Measurements from ENCODE around the gene CCDC88C. TPM values are rescaled to one million over a fixed set of nuclear protein-coding genes. Genes with fewer than 3 reads are reported as not detected.

CCDC88C gene
- total RNA-seq, 1 experiment from 2014 or later, result 19.7 TPM

DNA sequence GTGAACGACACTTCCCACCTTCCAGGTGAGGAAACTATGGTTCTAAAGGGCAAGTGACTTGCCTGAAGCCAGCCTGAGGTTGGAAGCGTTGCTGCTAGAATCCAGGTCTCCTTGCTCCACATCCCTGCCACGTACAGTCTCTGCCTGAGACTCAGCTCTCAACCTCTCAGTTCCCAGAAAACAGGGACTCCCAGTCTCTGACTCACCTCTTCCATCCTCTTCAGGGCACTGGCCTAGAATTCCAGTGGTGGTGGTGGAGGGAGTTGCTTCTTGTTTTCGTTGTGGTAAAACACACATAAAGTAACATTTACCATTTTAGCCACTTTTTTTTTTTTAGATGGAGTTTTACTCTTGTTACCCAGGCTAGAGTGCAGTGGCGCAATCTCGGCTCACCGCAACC lies 180.4 kb downstream of the CCDC88C start:
- TF ChIP-seq, protein P1, sequence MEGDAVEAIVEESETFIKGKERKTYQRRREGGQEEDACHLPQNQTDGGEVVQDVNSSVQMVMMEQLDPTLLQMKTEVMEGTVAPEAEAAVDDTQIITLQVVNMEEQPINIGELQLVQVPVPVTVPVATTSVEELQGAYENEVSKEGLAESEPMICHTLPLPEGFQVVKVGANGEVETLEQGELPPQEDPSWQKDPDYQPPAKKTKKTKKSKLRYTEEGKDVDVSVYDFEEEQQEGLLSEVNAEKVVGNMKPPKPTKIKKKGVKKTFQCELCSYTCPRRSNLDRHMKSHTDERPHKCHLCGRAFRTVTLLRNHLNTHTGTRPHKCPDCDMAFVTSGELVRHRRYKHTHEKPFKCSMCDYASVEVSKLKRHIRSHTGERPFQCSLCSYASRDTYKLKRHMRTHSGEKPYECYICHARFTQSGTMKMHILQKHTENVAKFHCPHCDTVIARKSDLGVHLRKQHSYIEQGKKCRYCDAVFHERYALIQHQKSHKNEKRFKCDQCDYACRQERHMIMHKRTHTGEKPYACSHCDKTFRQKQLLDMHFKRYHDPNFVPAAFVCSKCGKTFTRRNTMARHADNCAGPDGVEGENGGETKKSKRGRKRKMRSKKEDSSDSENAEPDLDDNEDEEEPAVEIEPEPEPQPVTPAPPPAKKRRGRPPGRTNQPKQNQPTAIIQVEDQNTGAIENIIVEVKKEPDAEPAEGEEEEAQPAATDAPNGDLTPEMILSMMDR (conservative IDR thresholded peaks at IDR 0.05; ENCODE audit: low read depth, low read length), result no peak
- no peak for TF ChIP-seq EZH2 (IDR thresholded peaks at IDR 0.05; ENCODE audit: low read length, unreplicated experiment)
- no peak for DNase-seq
- Histone ChIP-seq H3K4me2 (ENCODE audit: low read length) (no peak overlapping the region), H3K4me3 (ENCODE audit: low read length) (no peak overlapping the region), H3K4me1 (ENCODE audit: insufficient read depth, low read length) (no peaks in the 10 kb centered on the region), H3K9ac (ENCODE audit: low read length) (no peak overlapping the region), H3F3A (ENCODE audit: low read length, unreplicated experiment) (no peaks in the 10 kb centered on the region), H3K79me2 (ENCODE audit: low read length) (no peaks in the 10 kb centered on the region), H4K20me1 (ENCODE audit: low read length) (no peaks in the 10 kb centered on the region), H3K36me3 (ENCODE audit: low read depth, low read length) (no peaks in the 10 kb centered on the region), H2AFZ (ENCODE audit: low read length) (no peak overlapping the region), H3K27ac (ENCODE audit: low read length) (no peak overlapping the region), H3K27me3 (ENCODE audit: low read length) (no peaks in the 10 kb centered on the region), H3K9me2 (replicated peaks; ENCODE audit: low read length) (no peaks in the 10 kb centered on the region), H3K9me3 (ENCODE audit: low read length) (no peaks in the 10 kb centered on the region)
- intact Hi-C loops (cut with micrococcal nuclease), result no loop called here
- ChIA-PET CTCF (no interaction called here), POLR2A (ENCODE audit: unreplicated experiment) (no interaction called here)
- BruUV-seq (replicated peaks), result no TSS peak
- no peak for ATAC-seq

DNA sequence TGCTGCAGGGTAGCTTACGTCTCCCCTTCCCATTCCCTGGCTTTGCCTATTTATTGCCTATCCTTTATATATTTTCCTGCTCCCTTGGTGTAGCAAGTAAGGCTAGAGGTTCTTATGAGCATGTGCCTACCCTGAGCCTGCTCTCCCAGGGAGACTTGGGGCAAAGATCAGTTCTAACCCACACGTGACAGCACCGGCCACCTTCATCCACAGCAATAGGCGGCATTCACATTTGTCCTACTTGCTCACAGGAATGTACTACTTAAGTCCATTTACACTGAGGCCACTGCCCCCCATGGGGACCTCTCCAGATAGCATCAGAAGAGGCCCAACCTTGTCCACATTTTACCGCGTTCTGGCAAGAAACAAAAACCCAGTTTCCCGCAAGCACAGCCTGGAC lies 181.8 kb downstream of the CCDC88C start:
- ATAC-seq, result no peak
- H3K9me2 ChIP-seq (replicated peaks; ENCODE audit: low read length), result no peaks in the 10 kb centered on the region
- H3K27me3 ChIP-seq (ENCODE audit: low read length), result no peaks in the 10 kb centered on the region
- H3K36me3 ChIP-seq (ENCODE audit: low read depth, low read length), result no peaks in the 10 kb centered on the region
- H3K27ac ChIP-seq (ENCODE audit: low read length), result no peak overlapping the region
- H3K4me2 ChIP-seq (ENCODE audit: low read length), result no peak overlapping the region
- intact Hi-C loops (cut with micrococcal nuclease), result no loop called here
- no peaks in the 10 kb centered on the region for H3K9me3 ChIP-seq (ENCODE audit: low read length)
- POLR2A ChIA-PET (ENCODE audit: unreplicated experiment), result no interaction called here
- no peak overlapping the region for H3K9ac ChIP-seq (ENCODE audit: low read length)
- no peaks in the 10 kb centered on the region for H3K79me2 ChIP-seq (ENCODE audit: low read length)
- H3K4me3 ChIP-seq (ENCODE audit: low read length), result no peak overlapping the region
- H4K20me1 ChIP-seq (ENCODE audit: low read length), result no peaks in the 10 kb centered on the region
- H2AFZ ChIP-seq (ENCODE audit: low read length), result no peak overlapping the region
- no TSS peak for BruUV-seq (replicated peaks)
- H3K4me1 ChIP-seq (ENCODE audit: insufficient read depth, low read length), result peaks cover 8% of the 10 kb centered on the region; the same call in 1 of the 2 replicates
- H3F3A ChIP-seq (ENCODE audit: low read length, unreplicated experiment), result no peaks in the 10 kb centered on the region
- TF ChIP-seq EZH2phosphoT487 (IDR thresholded peaks at IDR 0.05; ENCODE audit: borderline replicate concordance, low read length) (no peak), EZH2 (IDR thresholded peaks at IDR 0.05; ENCODE audit: low read length, unreplicated experiment) (no peak)
- TF ChIP-seq, protein P1 (conservative IDR thresholded peaks at IDR 0.05; ENCODE audit: low read depth, low read length), result no peak
- DNase-seq, result no peak
- CTCF ChIA-PET, result no interaction called here

DNA sequence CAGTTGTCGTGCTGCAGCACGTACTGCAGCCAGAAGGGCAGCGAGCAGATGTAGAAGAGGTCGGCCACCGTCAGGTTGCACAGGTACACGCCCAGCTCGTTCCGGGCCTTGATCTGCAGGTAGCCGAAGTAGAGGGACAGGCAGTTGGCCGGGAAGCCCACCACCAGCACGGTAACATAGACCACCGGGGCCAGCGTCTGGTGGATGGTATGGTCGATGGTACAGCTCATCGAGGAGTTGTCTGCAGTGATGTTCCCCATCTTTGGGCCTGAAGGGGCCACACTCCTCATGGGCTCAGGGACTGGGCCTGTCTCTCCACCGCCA lies 182.9 kb downstream of the CCDC88C start:
- intact Hi-C loops (cut with micrococcal nuclease), result no loop called here
- POLR2A ChIA-PET (ENCODE audit: unreplicated experiment), result no interaction called here

More for the DNA sequence above, 182.9 kb downstream of the CCDC88C start:
- no peaks in the 10 kb centered on the region for H3F3A ChIP-seq (ENCODE audit: low read length, unreplicated experiment)
- H3K4me3 ChIP-seq (ENCODE audit: low read length), result no peak overlapping the region
- H3K4me1 ChIP-seq (ENCODE audit: insufficient read depth, low read length), result peaks cover 19% of the 10 kb centered on the region
- no peaks in the 10 kb centered on the region for H3K9me3 ChIP-seq (ENCODE audit: low read length)
- H3K9me2 ChIP-seq (replicated peaks; ENCODE audit: low read length), result no peaks in the 10 kb centered on the region
- BruUV-seq (replicated peaks), result no TSS peak
- no peaks in the 10 kb centered on the region for H3K79me2 ChIP-seq (ENCODE audit: low read length)
- H3K27ac ChIP-seq (ENCODE audit: low read length), result no peak overlapping the region
- H3K36me3 ChIP-seq (ENCODE audit: low read depth, low read length), result no peaks in the 10 kb centered on the region
- TF ChIP-seq EZH2 (IDR thresholded peaks at IDR 0.05; ENCODE audit: low read length, unreplicated experiment) (no peak), EZH2phosphoT487 (IDR thresholded peaks at IDR 0.05; ENCODE audit: borderline replicate concordance, low read length) (no peak)
- TF ChIP-seq, protein P1 (conservative IDR thresholded peaks at IDR 0.05; ENCODE audit: low read depth, low read length), result no peak
- no peaks in the 10 kb centered on the region for H4K20me1 ChIP-seq (ENCODE audit: low read length)
- no peak overlapping the region for H3K4me2 ChIP-seq (ENCODE audit: low read length)
- no peak for DNase-seq
- H3K27me3 ChIP-seq (ENCODE audit: low read length), result no peaks in the 10 kb centered on the region
- CTCF ChIA-PET, result no interaction called here
- H2AFZ ChIP-seq (ENCODE audit: low read length), result no peak overlapping the region
- no peak for ATAC-seq
- H3K9ac ChIP-seq (ENCODE audit: low read length), result no peak overlapping the region

Measured in PC-3 (cell line).